A549 (cell line): ENCODE results near the gene SMPDL3B. TPM values are rescaled to one million over a fixed set of nuclear protein-coding genes. Genes with fewer than 3 reads are reported as not detected.

Experiments
- ATAC-seq, 2 experiments: fragments of 200-7000 bp in 1 of 2; fragments of >200 bp in 1 of 2; cut with Nextera tagmentation in 1 of 2; cut with Tn5 transposase in 1 of 2; 3 replicates each; pipeline versions ENCODE4 v1.8.0 to v1.9.1; 2018 to 2020; ENCODE audit warnings: mild to moderate bottlenecking in 1 of 2, moderate library complexity in 1 of 2
- CTCF ChIA-PET: fragments of 300-600 bp; sonication (Branson Sonifier 250); formaldehyde crosslinking; extraction: SDS; loops from one replicate; lab custom pipeline; 2021; ENCODE audit warnings: antibody characterized with exemption, inconsistent platforms; lab: Yijun Ruan, JAX
- POLR2A ChIA-PET: fragments of 350-600 bp; formaldehyde crosslinking; extraction: SDS; loops from one replicate; lab custom pipeline; 2021; ENCODE audit warnings: antibody characterized with exemption, inconsistent platforms; lab: Yijun Ruan, JAX
- DNase-seq, 2 experiments: peaks; one replicate each; pipeline versions ENCODE4 v3.0.0 to v3.0.0-alpha.2; 2011 to 2016; ENCODE audit warnings: low read depth in 1 of 2, low spot score in 1 of 2
- FAIRE-seq: peaks from 2 replicates; lab custom pipeline; 2011; peaks lifted over from hg19 to GRCh38; lab: Jason Lieb, UNC
- H3K27ac ChIP-seq, 2 experiments: fragments of >200 bp; sonication (Bioruptor Twin); formaldehyde crosslinking; 3 replicates each; pipeline ENCODE4 v1.5.1; 2016 to 2017
- H3K4me1 ChIP-seq: fragments of >200 bp; sonication (Bioruptor Twin); formaldehyde crosslinking; 3 replicates; pipeline ENCODE4 v1.6.1; 2016
- H3K4me2 ChIP-seq: fragments of >200 bp; sonication (Bioruptor Twin); formaldehyde crosslinking; 3 replicates; pipeline ENCODE4 v1.6.1; 2016
- H3K4me3 ChIP-seq: fragments of >200 bp; sonication (Bioruptor Twin); formaldehyde crosslinking; 3 replicates; pipeline ENCODE4 v1.5.1; 2016
- H3K9me3 ChIP-seq: fragments of >200 bp; sonication (Bioruptor Twin); formaldehyde crosslinking; 3 replicates; pipeline ENCODE4 v1.6.1; 2016
- BHLHE40 ChIP-seq: IDR thresholded peaks from 2 replicates; pipeline ENCODE4 v1.6.1; 2012; ENCODE audit warnings: low read depth, low read length, inconsistent platforms
- CHD2 ChIP-seq: fragments of 150-350 bp; IDR thresholded peaks from 2 replicates; pipeline ENCODE4 v1.6.1; 2014; ENCODE audit warnings: low read length; ENCODE audit not compliant: partially characterized antibody
- CTCF ChIP-seq: fragments of >200 bp; sonication (Bioruptor Twin); formaldehyde crosslinking; IDR thresholded peaks from 3 replicates; pipeline ENCODE4 v1.5.1; 2016
- EHMT2 ChIP-seq: fragments of 200-600 bp; sonication (generic); IDR thresholded peaks from 2 replicates; pipeline ENCODE4 v1.6.1; 2016; ENCODE audit warnings: antibody characterized with exemption, low read depth, mild to moderate bottlenecking, moderate library complexity
- EP300 ChIP-seq, 2 experiments: fragments of >200 bp; sonication (Bioruptor Twin); formaldehyde crosslinking; IDR thresholded peaks; 2 replicates in 1 of 2; 3 replicates in 1 of 2; pipeline ENCODE4 v1.6.1; 2016 to 2017
- FOSL2 ChIP-seq, 2 experiments: fragments of 450-650 bp in 1 of 2; fragments of >200 bp in 1 of 2; sonication (Bioruptor Twin) in 1 of 2; formaldehyde crosslinking; IDR thresholded peaks; 2 replicates each; pipeline versions ENCODE4 v1.5.0 to v1.6.1; 2016 to 2020; ENCODE audit warnings: mild to moderate bottlenecking in 1 of 2, moderate library complexity in 1 of 2
- FOXS1 ChIP-seq: fragments of 250-450 bp; sonication (Bioruptor Pico); IDR thresholded peaks from 2 replicates; pipeline ENCODE4 v1.5.0; 2020; ENCODE audit warnings: mild to moderate bottlenecking, moderate library complexity
- GATA3 ChIP-seq: IDR thresholded peaks from 2 replicates; pipeline ENCODE4 v1.6.1; 2012; ENCODE audit warnings: borderline replicate concordance
- HDAC2 ChIP-seq: fragments of 200-600 bp; sonication (generic); IDR thresholded peaks from 2 replicates; pipeline ENCODE4 v1.6.1; 2016
- HOXB13 ChIP-seq: fragments of 250-450 bp; sonication (Bioruptor Pico); IDR thresholded peaks from 2 replicates; pipeline ENCODE4 v1.5.0; 2020; ENCODE audit warnings: low read depth, mild to moderate bottlenecking, moderate library complexity
- HOXB5 ChIP-seq: fragments of 250-450 bp; sonication (Bioruptor Pico); IDR thresholded peaks from 2 replicates; pipeline ENCODE4 v1.5.0; 2020; ENCODE audit warnings: mild to moderate bottlenecking, moderate library complexity
- MYC ChIP-seq: IDR thresholded peaks from 2 replicates; pipeline ENCODE4 v1.6.1; 2012; ENCODE audit warnings: mild to moderate bottlenecking, inconsistent platforms, low read length, improper control_type of control experiment, borderline replicate concordance
- POLR2AphosphoS2 ChIP-seq: conservative IDR thresholded peaks from 2 replicates; pipeline ENCODE4 v1.6.1; 2012; ENCODE audit warnings: low read length, improper control_type of control experiment, inconsistent platforms
- REST ChIP-seq: fragments of 200-600 bp; sonication (generic); IDR thresholded peaks from 2 replicates; pipeline ENCODE4 v1.6.1; 2016; ENCODE audit warnings: antibody characterized with exemption, mild to moderate bottlenecking, moderate library complexity
- RFX5 ChIP-seq: fragments of 450-650 bp; IDR thresholded peaks from 2 replicates; pipeline ENCODE4 v1.7.1; 2014; ENCODE audit warnings: antibody characterized with exemption, mild to moderate bottlenecking, moderate library complexity
- WGBS: methylation state at CpG from one replicate; pipeline ENCODE4 v1.1.6; 2017; ENCODE audit errors: missing lambda C conversion rate; 5-methylcytosine and 5-hydroxymethylcytosine counted together
- polyA plus RNA-seq, 4 experiments: library from polyadenylated mRNA; depleted of rRNA in 3 of 4; stranded (reverse); fragments of >200 nt; fragmentation: RNase III in 1 of 4; extraction: RNeasy Plus Mini Kit Qiagen cat#74134 plus additional on column Dnase treatment in 1 of 4; gene quantifications; 2 replicates in 3 of 4; 3 replicates in 1 of 4; pipeline ENCODE4 v1.2.3, GENCODE V29; 2011 to 2017
- TF ChIP-seq, protein P1 (sequence below): fragments of 450-650 bp; IDR thresholded peaks from 2 replicates; pipeline ENCODE4 v1.6.1; 2014; ENCODE audit warnings: antibody characterized with exemption
- TF ChIP-seq, protein P2 (sequence below): fragments of 250-450 bp; sonication (Bioruptor Pico); IDR thresholded peaks from 2 replicates; pipeline ENCODE4 v1.5.0; 2020; ENCODE audit warnings: low read depth, mild to moderate bottlenecking, moderate library complexity

The SMPDL3B gene
- polyA plus RNA-seq, 2 of the 4 experiments (the other 2 are of a cell fraction), result 1.7 to 4.0 TPM

DNA sequence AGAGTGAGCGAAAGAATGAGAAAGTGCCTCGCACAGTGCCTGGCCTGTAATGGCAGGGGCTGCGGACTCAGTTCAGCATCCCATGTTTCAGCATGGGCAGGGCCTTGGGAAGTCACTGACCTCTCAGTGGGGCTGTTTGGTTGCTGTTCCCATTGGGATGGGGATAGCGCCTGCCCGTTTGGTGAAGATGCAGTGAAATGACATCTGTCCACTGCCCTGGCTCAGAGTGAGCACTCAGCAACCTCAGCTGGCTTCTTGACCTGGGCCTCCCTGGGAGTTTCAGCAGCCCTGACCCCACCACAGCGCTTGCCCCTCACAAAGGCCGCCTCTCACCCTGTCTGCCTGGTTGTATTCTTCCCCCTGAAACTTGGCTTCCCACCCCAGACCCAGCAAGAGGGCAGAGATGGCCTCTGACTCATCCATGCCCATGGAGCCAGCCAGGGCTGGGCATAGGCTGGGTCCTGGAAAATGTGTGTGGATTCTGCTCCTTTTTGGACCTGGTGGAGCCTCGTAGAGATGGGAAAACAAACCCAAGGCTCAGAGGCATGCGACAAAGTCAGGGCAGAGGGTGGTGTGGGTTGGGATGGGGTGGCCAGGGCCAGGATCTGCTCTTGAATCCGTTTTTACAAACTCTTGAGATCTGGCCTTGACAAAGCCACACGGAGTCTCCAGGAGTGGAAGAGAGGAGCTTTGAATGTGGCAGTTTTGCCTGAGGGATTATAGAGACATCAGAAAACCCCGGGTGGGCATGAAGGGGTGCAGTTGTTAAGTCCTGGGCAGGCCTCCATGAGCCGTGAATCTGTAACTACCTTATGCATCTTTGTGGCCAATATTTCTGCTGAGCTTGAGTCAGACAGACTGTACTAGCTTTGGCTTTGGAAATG is 26.2 kb downstream of the SMPDL3B start (continued):
- TF ChIP-seq, protein P1, sequence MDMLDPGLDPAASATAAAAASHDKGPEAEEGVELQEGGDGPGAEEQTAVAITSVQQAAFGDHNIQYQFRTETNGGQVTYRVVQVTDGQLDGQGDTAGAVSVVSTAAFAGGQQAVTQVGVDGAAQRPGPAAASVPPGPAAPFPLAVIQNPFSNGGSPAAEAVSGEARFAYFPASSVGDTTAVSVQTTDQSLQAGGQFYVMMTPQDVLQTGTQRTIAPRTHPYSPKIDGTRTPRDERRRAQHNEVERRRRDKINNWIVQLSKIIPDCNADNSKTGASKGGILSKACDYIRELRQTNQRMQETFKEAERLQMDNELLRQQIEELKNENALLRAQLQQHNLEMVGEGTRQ, result no peak
- TF ChIP-seq POLR2AphosphoS2, result no peak

GRCh38 chr1:27961646-27962221 is 26.9 kb downstream of the SMPDL3B start:
- POLR2A ChIA-PET, result no interaction called here
- DNase-seq, result no peak
- CTCF ChIA-PET, result interaction anchor here (1.6 kb wide), 1 partner anchor 104 kb away, joined by 6 read pairs; no protein-coding TSS in a partner anchor
- peaks cover 15% of the 10 kb centered on the region for H3K4me1 ChIP-seq
- ATAC-seq, result 0 out of 6 replicates have a peak, but pooled peaks of 1 of the 2 experiments have one; percentile 8
- no peak overlapping the region; a peak in 1 of 6 replicates for H3K27ac ChIP-seq
- H3K9me3 ChIP-seq, result no peaks in the 10 kb centered on the region
- no peak for FAIRE-seq
- H3K4me3 ChIP-seq, result no peak overlapping the region
- TF ChIP-seq, protein P2, sequence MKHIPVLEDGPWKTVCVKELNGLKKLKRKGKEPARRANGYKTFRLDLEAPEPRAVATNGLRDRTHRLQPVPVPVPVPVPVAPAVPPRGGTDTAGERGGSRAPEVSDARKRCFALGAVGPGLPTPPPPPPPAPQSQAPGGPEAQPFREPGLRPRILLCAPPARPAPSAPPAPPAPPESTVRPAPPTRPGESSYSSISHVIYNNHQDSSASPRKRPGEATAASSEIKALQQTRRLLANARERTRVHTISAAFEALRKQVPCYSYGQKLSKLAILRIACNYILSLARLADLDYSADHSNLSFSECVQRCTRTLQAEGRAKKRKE (CRISPR knock-in tag), result no peak
- TF ChIP-seq BHLHE40, result no peak
- no peak for TF ChIP-seq HDAC2
- TF ChIP-seq RFX5, result no peak
- TF ChIP-seq HOXB13, result no peak
- no peak for TF ChIP-seq REST
- no peak for TF ChIP-seq HOXB5 (CRISPR knock-in tag)
- TF ChIP-seq CHD2, result no peak
- TF ChIP-seq EHMT2, result no peak
- no peak for TF ChIP-seq FOSL2 (IDR thresholded peaks at IDR 0.05)
- no peak for TF ChIP-seq FOSL2 (CRISPR knock-in tag; IDR thresholded peaks at IDR 0.05)
- no peak for TF ChIP-seq CTCF
- WGBS, result 85% methylated on average over 2 of the region's 4 CpGs
- H3K4me2 ChIP-seq, result no peak overlapping the region

DNA sequence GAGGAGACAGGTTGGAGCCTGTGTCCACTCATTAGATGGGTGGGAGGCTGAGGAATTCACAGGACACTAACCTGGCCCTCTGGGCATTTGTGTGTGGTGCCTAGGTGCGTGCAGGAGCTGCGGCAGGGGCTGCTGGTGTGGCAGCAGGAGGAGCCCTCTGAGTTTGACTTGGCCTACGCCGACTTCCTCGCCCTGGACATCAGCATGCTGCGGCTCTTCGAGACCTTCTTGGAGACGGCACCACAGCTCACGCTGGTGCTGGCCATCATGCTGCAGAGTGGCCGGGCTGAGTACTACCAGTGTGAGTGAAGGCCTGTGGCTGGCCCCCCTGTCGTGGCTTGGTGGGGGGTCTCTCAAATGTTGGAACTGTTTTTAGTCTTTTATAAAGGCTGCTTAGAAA is 28.6 kb downstream of the SMPDL3B start:
- CTCF ChIA-PET, result no interaction called here
- POLR2A ChIA-PET, result no interaction called here
- DNase-seq (no peak), ATAC-seq (no peak), FAIRE-seq (no peak)
- H3K4me1 ChIP-seq, result peaks cover 23% of the 10 kb centered on the region
- H3K4me3 ChIP-seq, result no peak overlapping the region
- no peaks in the 10 kb centered on the region for H3K9me3 ChIP-seq
- H3K4me2 ChIP-seq, result no peak overlapping the region
- no peak overlapping the region for H3K27ac ChIP-seq
- 82% methylated on average over 5 of the region's 11 CpGs for WGBS
- no peak for TF ChIP-seq EP300 (IDR thresholded peaks at IDR 0.05)
- no peak for TF ChIP-seq MYC
- no peak for TF ChIP-seq GATA3
- TF ChIP-seq REST, result no peak
- TF ChIP-seq FOXS1 (CRISPR knock-in tag), result no peak
